AG08395 (cell line): ENCODE data around the gene IQSEC1.
A peak's percentile ranks its signal among the peaks of the same experiment; 100 is the strongest.

Experiments
- DNase-seq: peaks from one replicate; pipeline ENCODE4 v3.0.0; 2012; ENCODE audit warnings: mixed read lengths, low spot score

IQSEC1 gene

GRCh38 chr3:13015286-13016082 is 57.7 kb downstream of the IQSEC1 start:
- DNase-seq = no peak

- no peak for DNase-seq
These were observed 58.4 kb downstream of the IQSEC1 start for GRCh38 chr3:13014755-13015285.

GRCh38 chr3:13013994-13014754 is 59.1 kb downstream of the IQSEC1 start:
- no peak for DNase-seq

- no peak for DNase-seq
These were observed 59.7 kb downstream of the IQSEC1 start for GRCh38 chr3:13013566-13013965.

GRCh38 chr3:13013151-13013561 is 60.1 kb downstream of the IQSEC1 start:
- DNase-seq = no peak

- peak; percentile 58 for DNase-seq
These were observed 61.0 kb downstream of the IQSEC1 start for GRCh38 chr3:13012221-13012691.

GRCh38 chr3:13011573-13012220 is 61.5 kb downstream of the IQSEC1 start:
- no peak for DNase-seq

- no peak for DNase-seq
These were observed 62.3 kb downstream of the IQSEC1 start for GRCh38 chr3:13010780-13011572.

GRCh38 chr3:13009946-13010315 is 63.3 kb downstream of the IQSEC1 start:
- DNase-seq = no peak

- DNase-seq = no peak
These were observed 63.9 kb downstream of the IQSEC1 start for GRCh38 chr3:13009132-13009945.

- no peak for DNase-seq
These were observed 64.9 kb downstream of the IQSEC1 start for GRCh38 chr3:13008155-13008995.

- no peak for DNase-seq
These were observed 65.8 kb downstream of the IQSEC1 start for GRCh38 chr3:13007251-13007941.

- DNase-seq = no peak
These were observed 66.8 kb downstream of the IQSEC1 start for GRCh38 chr3:13006216-13006990.

- DNase-seq = no peak
These were observed 67.9 kb downstream of the IQSEC1 start for GRCh38 chr3:13005301-13005700.

GRCh38 chr3:13004376-13004775 is 68.9 kb downstream of the IQSEC1 start:
- DNase-seq = no peak

GRCh38 chr3:13003608-13004007 is 69.6 kb downstream of the IQSEC1 start:
- no peak for DNase-seq

GRCh38 chr3:13002398-13003124 is 70.7 kb downstream of the IQSEC1 start:
- DNase-seq = no peak
